Activated CD4-positive, CD25-positive, alpha-beta regulatory T cell treated with anti-CD3 and anti-CD28 coated beads, Interleukin-2, amount 50 U/mL, for 16 hours (primary cell): ENCODE results near the gene EPHB2.

Experiments used
- DNase-seq: peaks from one replicate; pipeline ENCODE4 v3.0.0-alpha.2; 2020; ENCODE audit warnings: low read depth, low spot score

The EPHB2 gene

GRCh38 chr1:22751124-22751531 is 40.5 kb downstream of the EPHB2 start:
- DNase-seq = no peak

GRCh38 chr1:22752339-22752738 is 41.7 kb downstream of the EPHB2 start:
- DNase-seq = no peak

GRCh38 chr1:22753481-22753971 is 42.9 kb downstream of the EPHB2 start:
- no peak for DNase-seq

- no peak for DNase-seq
These were observed 43.6 kb downstream of the EPHB2 start for GRCh38 chr1:22754106-22754768.

GRCh38 chr1:22754824-22755223 is 44.2 kb downstream of the EPHB2 start:
- DNase-seq = no peak

- DNase-seq = no peak
These were observed 45.0 kb downstream of the EPHB2 start for GRCh38 chr1:22755641-22756040.

GRCh38 chr1:22756125-22756735 is 45.6 kb downstream of the EPHB2 start:
- DNase-seq = no peak

GRCh38 chr1:22760455-22760854 is 49.8 kb downstream of the EPHB2 start:
- DNase-seq = no peak

- DNase-seq = no peak
These were observed 50.5 kb downstream of the EPHB2 start for GRCh38 chr1:22761101-22761500.

GRCh38 chr1:22761821-22762220 is 51.2 kb downstream of the EPHB2 start:
- DNase-seq = no peak

GRCh38 chr1:22763487-22764200 is 53.0 kb downstream of the EPHB2 start:
- no peak for DNase-seq

GRCh38 chr1:22767852-22768251 is 57.2 kb downstream of the EPHB2 start:
- no peak for DNase-seq

GRCh38 chr1:22769932-22770331 is 59.3 kb downstream of the EPHB2 start:
- no peak for DNase-seq

- no peak for DNase-seq
These were observed 61.4 kb downstream of the EPHB2 start for GRCh38 chr1:22772014-22772413.

- no peak for DNase-seq
These were observed 63.6 kb downstream of the EPHB2 start for GRCh38 chr1:22773981-22774832.

- DNase-seq = no peak
These were observed 64.2 kb downstream of the EPHB2 start for GRCh38 chr1:22774833-22775182.

- no peak for DNase-seq
These were observed 64.8 kb downstream of the EPHB2 start for GRCh38 chr1:22775478-22775877.

- DNase-seq = no peak
These were observed 65.5 kb downstream of the EPHB2 start for GRCh38 chr1:22776035-22776613.

GRCh38 chr1:22777388-22778057 is 66.9 kb downstream of the EPHB2 start:
- DNase-seq = no peak

- no peak for DNase-seq
These were observed 67.8 kb downstream of the EPHB2 start for GRCh38 chr1:22778408-22778807.
